BLaER1 (cell line): ENCODE data around the gene CNOT6.

ENCODE experiments used
- H3K27ac ChIP-seq: shearing (Covaris generic); formaldehyde crosslinking; 2 replicates; pipeline ENCODE4 v1.8.1; 2022
- H3K27me3 ChIP-seq: shearing (Covaris generic); formaldehyde crosslinking; 2 replicates; pipeline ENCODE4 v1.8.1; 2022
- H3K36me3 ChIP-seq: shearing (Covaris generic); formaldehyde crosslinking; 2 replicates; pipeline ENCODE4 v1.8.1; 2022
- H3K4me1 ChIP-seq: shearing (Covaris generic); formaldehyde crosslinking; 2 replicates; pipeline ENCODE4 v1.8.1; 2022
- H3K4me2 ChIP-seq: shearing (Covaris generic); formaldehyde crosslinking; 2 replicates; pipeline ENCODE4 v1.8.1; 2022
- H3K4me3 ChIP-seq: shearing (Covaris generic); formaldehyde crosslinking; 2 replicates; pipeline ENCODE4 v1.8.1; 2022
- H3K9ac ChIP-seq: shearing (Covaris generic); formaldehyde crosslinking; 2 replicates; pipeline ENCODE4 v1.8.1; 2022
- H3K9me3 ChIP-seq: shearing (Covaris generic); formaldehyde crosslinking; 2 replicates; pipeline ENCODE4 v1.8.1; 2022
- H4K20me1 ChIP-seq: shearing (Covaris generic); formaldehyde crosslinking; 2 replicates; pipeline ENCODE4 v1.8.1; 2022
- Cebpa-rat ChIP-seq: shearing (Covaris generic); IDR thresholded peaks from 2 replicates; pipeline ENCODE4 v1.8.1; 2022

CNOT6 gene

DNA sequence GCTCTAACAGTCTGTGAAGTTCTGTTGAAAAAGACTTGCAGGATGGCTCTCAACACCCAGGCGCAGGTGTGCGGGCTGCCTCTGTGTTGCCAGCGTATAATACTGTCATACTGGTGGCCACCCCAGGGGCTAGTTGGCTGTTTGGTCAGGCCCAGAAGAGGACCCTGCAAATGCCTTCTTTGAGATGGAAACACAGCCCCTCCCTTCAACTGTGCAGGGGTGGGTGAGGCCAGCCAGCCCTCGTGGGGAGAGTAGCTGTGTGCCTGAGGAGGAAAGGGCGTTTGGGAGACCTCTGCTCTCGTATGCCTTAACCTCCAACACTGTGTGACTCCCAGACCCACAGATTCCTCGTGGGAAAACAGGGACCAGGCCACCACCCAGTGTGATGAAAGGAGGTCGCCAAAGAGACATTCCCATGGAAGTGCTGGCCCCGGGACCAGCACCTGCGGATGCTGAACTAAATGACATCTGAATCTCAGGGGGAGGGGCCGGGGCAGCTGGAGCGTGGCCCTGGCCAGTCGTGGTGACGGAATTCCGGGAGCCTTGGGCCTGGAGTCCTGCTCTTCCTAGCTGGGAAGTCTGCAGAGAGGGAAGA is 108.4 kb downstream of the CNOT6 start:
- Histone ChIP-seq H3K9ac (no peak overlapping the region), H3K4me1 (peaks cover 29% of the 10 kb centered on the region), H3K36me3 (no peaks in the 10 kb centered on the region), H3K4me3 (no peak overlapping the region), H3K9me3 (no peaks in the 10 kb centered on the region), H3K27me3 (no peaks in the 10 kb centered on the region), H3K4me2 (no peak overlapping the region), H3K27ac (no peak overlapping the region), H4K20me1 (no peaks in the 10 kb centered on the region)
- no peak for TF ChIP-seq Cebpa-rat

- Histone ChIP-seq H3K27ac (no peak overlapping the region), H3K9ac (no peak overlapping the region), H3K36me3 (no peaks in the 10 kb centered on the region), H3K9me3 (no peaks in the 10 kb centered on the region), H3K4me1 (peaks cover 24% of the 10 kb centered on the region), H3K4me3 (no peak overlapping the region), H3K27me3 (no peaks in the 10 kb centered on the region), H3K4me2 (no peak overlapping the region), H4K20me1 (no peaks in the 10 kb centered on the region)
- TF ChIP-seq Cebpa-rat, result no peak
Observed at GRCh38 chr5:180603076-180603594, 109.0 kb downstream of the CNOT6 start.

DNA sequence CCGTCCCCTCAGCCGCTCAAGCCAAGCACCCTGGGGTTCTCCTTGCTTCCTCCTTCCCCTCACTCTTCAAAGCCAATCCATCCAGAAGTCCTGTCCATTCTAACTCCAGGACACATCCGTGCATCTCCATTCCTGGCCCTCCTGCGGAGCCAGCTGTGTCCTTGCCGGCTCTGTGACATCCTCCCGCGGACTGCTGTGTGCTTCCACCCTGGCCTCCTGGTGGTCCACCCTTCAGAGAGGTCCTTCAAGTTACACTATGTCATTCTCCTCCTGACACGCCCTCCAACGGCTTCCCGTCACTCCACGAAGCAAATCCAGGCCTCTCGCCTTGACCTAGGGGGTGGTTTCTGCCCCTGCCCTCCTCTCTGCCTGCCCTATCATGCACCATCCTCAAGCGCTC is 110.1 kb downstream of the CNOT6 start:
- H3K9ac ChIP-seq, result no peak overlapping the region
- no peak for TF ChIP-seq Cebpa-rat
- no peak overlapping the region for H3K4me2 ChIP-seq
- no peaks in the 10 kb centered on the region for H3K9me3 ChIP-seq
- no peaks in the 10 kb centered on the region for H3K27me3 ChIP-seq
- H3K4me1 ChIP-seq, result peaks cover 14% of the 10 kb centered on the region
- H3K36me3 ChIP-seq, result no peaks in the 10 kb centered on the region
- H3K4me3 ChIP-seq, result no peak overlapping the region
- no peaks in the 10 kb centered on the region for H4K20me1 ChIP-seq
- no peak overlapping the region for H3K27ac ChIP-seq

DNA sequence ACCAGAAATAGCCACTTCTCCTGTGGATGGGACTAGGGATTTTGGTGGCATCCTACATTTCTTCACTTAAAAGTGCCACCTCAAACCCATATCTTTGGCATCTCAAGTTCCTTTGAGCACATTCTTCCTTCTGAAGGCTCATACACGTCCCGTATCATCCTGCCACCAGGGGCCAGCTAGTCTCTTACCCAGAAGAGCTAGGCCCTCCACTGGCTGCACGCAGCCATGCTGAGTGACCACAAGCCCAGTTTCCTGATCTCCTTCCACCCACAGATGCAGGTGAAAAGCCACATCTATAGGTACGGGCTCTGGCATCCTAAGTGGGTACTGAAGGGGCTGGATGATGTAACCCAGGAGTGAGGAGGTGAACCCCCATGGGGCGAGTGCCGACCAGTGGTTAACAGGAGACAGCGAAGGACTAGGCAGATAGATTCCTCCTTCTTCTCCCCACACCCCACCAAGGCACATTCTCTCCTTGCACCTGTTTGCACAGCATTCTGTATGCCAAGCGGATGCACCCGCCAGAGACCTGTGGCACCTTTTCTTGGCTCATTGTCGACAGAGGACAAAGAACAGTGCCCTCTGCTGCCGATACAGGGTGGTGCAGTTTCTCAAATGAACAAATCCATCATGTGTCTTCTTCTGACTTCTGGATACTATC is 111.5 kb downstream of the CNOT6 start:
- H4K20me1 ChIP-seq, result no peaks in the 10 kb centered on the region
- no peaks in the 10 kb centered on the region for H3K27me3 ChIP-seq
- no peaks in the 10 kb centered on the region for H3K36me3 ChIP-seq
- no peak overlapping the region for H3K4me3 ChIP-seq
- TF ChIP-seq Cebpa-rat, result no peak
- H3K4me2 ChIP-seq, result no peak overlapping the region
- no peaks in the 10 kb centered on the region for H3K9me3 ChIP-seq
- no peak overlapping the region for H3K9ac ChIP-seq
- no peak overlapping the region for H3K27ac ChIP-seq
- H3K4me1 ChIP-seq, result peaks cover under 1% of the 10 kb centered on the region; the same call in 1 of the 2 replicates

DNA sequence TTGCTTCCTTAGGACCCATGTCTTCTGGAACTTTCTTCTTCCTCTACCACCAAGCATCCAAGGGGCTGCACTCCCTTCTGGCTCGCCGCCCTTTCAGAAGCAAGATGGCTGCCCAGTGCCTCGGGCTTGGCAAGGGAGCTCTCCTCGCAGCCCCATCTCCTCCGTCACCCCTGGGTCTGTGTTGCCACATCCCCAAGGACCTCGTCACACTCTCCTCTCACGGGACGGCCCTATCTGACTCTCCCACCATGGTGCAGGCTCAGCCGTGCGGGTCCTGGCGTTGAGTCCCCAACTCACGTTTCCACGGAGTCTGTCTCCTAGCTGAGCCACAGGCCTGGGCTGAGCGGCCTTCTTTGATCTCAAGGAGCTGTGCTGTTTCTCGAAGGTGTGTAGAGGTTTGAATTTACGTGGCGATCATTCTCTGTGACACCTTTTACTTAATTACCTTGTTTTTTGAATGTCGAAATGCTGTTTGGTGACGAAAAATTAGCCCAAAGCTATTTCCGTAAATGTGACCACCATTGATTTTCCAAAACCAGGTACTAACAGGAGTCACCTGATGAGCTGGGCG is 112.1 kb downstream of the CNOT6 start:
- Histone ChIP-seq H3K4me3 (no peak overlapping the region), H3K27me3 (no peaks in the 10 kb centered on the region), H3K36me3 (no peaks in the 10 kb centered on the region), H3K9me3 (no peaks in the 10 kb centered on the region), H3K27ac (no peak overlapping the region), H3K9ac (no peak overlapping the region), H3K4me2 (no peak overlapping the region), H4K20me1 (no peaks in the 10 kb centered on the region), H3K4me1 (no peaks in the 10 kb centered on the region)
- no peak for TF ChIP-seq Cebpa-rat

DNA sequence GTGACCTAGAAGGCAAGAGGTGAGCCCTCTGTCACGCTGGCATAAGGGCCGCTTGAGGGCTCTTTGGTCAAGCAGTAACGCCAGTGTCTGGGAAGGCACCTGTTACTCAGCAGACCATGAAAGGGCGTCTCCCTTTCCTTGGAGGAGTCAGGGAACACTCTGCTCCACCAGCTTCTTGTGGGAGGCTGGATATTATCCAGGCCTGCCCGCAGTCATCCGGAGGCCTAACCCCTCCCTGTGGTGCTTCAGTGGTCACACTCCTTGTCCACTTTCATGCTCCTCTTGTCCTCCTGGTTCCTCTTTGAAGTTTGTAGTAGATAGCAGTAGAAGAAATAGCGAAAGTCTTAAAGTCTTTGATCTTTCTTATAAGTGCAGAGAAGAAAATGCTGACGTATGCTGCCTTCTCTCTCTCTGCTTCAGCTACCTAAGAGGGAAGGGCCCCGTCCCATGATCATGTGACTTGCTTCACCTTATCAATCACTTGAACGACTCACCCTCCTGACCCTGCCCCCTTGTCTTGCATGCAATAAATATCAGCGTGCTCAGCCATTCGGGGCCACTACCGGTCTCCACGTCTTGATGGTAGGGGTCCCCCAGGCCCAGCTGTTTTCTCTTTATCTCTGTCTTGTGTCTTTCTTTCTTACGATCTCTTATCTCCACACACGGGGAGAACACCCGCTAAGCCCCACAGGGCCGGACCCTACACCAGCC is 113.8 kb downstream of the CNOT6 start:
- no peaks in the 10 kb centered on the region for H3K36me3 ChIP-seq
- TF ChIP-seq Cebpa-rat, result no peak
- H4K20me1 ChIP-seq, result no peaks in the 10 kb centered on the region
- H3K4me1 ChIP-seq, result no peaks in the 10 kb centered on the region
- H3K4me3 ChIP-seq, result no peak overlapping the region
- no peak overlapping the region for H3K4me2 ChIP-seq
- no peaks in the 10 kb centered on the region for H3K27me3 ChIP-seq
- H3K9ac ChIP-seq, result no peak overlapping the region
- H3K9me3 ChIP-seq, result no peaks in the 10 kb centered on the region
- H3K27ac ChIP-seq, result no peak overlapping the region

GRCh38 chr5:180608572-180609310 is 114.6 kb downstream of the CNOT6 start:
- TF ChIP-seq Cebpa-rat, result no peak
- no peaks in the 10 kb centered on the region for H4K20me1 ChIP-seq
- H3K9me3 ChIP-seq, result no peaks in the 10 kb centered on the region
- no peak overlapping the region for H3K9ac ChIP-seq
- H3K36me3 ChIP-seq, result no peaks in the 10 kb centered on the region
- H3K4me1 ChIP-seq, result no peaks in the 10 kb centered on the region
- no peaks in the 10 kb centered on the region for H3K27me3 ChIP-seq
- no peak overlapping the region for H3K4me3 ChIP-seq
- no peak overlapping the region for H3K27ac ChIP-seq
- H3K4me2 ChIP-seq, result no peak overlapping the region

- Histone ChIP-seq H3K27ac (no peak overlapping the region), H3K4me3 (no peak overlapping the region), H3K36me3 (no peaks in the 10 kb centered on the region), H3K4me1 (no peaks in the 10 kb centered on the region), H3K9me3 (no peaks in the 10 kb centered on the region), H4K20me1 (no peaks in the 10 kb centered on the region), H3K4me2 (no peak overlapping the region), H3K9ac (no peak overlapping the region), H3K27me3 (no peaks in the 10 kb centered on the region)
- no peak for TF ChIP-seq Cebpa-rat
Observed at GRCh38 chr5:180609386-180609785, 115.2 kb downstream of the CNOT6 start.

DNA sequence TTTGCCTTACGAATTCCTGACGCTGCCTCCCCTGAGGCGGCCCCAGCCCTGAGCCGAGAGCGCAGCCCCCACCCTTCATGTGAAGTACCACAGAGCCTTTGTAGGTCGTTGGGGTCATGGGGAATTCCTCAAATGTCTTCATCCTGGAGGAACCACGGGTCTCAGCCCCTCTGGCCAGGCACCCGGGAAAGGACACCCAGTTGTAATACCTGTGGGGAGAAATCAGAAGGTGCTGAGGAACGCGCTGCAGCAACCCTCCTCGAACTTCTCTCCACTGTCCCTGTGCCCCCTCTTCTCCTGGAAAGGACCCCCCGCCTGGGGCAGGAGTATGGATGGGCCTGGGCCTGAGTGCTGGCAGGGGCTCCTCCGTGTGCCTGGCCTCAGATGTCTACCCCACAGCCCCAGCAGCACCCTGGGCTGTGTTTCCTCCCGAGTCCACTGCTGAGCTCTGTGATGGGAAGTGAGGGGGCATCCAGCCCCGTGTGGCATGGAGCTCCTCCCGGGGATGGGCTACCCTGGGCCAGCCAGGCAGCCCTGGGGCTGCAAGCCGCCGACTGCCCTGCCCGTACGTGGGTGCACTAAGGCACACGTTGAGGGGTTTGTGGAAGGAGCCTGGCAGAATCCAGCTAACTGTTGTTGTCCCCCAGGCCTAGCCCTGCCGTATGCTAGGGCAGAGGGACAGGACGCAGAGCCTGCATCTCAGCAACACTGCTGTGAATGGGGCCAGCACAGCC is 115.8 kb downstream of the CNOT6 start:
- Histone ChIP-seq H3K9me3 (no peaks in the 10 kb centered on the region), H4K20me1 (no peaks in the 10 kb centered on the region), H3K27ac (no peak overlapping the region), H3K9ac (no peak overlapping the region), H3K4me3 (no peak overlapping the region), H3K36me3 (no peaks in the 10 kb centered on the region), H3K4me2 (no peak overlapping the region), H3K4me1 (no peaks in the 10 kb centered on the region), H3K27me3 (no peaks in the 10 kb centered on the region)
- TF ChIP-seq Cebpa-rat, result no peak
